ENCODE results near the gene FAM83D.

FAM83D gene

DNA sequence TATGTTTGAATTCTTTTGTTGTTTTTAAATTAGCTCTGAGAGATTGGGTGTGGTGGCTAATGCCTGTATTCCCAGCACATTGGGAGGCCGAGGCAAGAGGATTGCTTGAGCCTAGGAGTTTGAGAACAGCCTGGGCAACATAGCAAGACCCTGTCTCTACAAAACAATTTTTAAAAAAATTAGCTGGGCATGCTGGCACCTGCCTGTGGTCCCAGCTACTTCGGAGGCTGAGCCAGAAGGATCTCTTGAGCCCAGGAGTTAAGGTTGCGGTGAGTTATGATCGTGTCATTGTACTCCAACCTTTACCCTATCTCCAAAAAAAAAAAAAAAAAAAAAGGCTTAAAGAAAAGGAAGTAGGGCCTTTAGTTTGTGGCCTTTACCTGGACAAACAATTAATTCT is 58.8 kb downstream of the FAM83D start:
- CTCF ChIA-PET = interaction anchor here (1.2 to 1.3 kb wide), 2 partner anchors 14 to 22 kb away, joined by 3 read pairs; no protein-coding TSS in a partner anchor
- POLR2A ChIA-PET = no interaction called here
- no peak overlapping the region for H3K4me3 ChIP-seq (ENCODE audit: control insufficient read depth in 1 of 7, extremely low read depth in 1 of 7, insufficient read depth in 4 of 7, low read depth in 2 of 7, low read length in 6 of 7)
- DNase-seq = no peak
- peaks cover 2 to 23% (median 13%) of the 10 kb centered on the region in 4 experiments for H3K36me3 ChIP-seq (ENCODE audit: control insufficient read depth in 4 of 4, insufficient read depth in 4 of 4, low read length in 3 of 4)
- H3K27me3 ChIP-seq (replicated peaks in 2 of 5; ENCODE audit: control insufficient read depth in 4 of 5, insufficient read depth in 5 of 5, low read length in 4 of 5) = no peaks in the 10 kb centered on the region
- 100% methylated on average over 1 of the region's 4 CpGs for WGBS (ENCODE audit: insufficient coverage)
- H3K27ac ChIP-seq (ENCODE audit: insufficient read depth in 1 of 2, low read depth in 1 of 2, low read length in 2 of 2, poor library complexity in 1 of 2, severe bottlenecking in 2 of 2) = no peak overlapping the region
- H3K9me3 ChIP-seq (ENCODE audit: control extremely low read depth in 1 of 5, control insufficient read depth in 4 of 5, insufficient read depth in 2 of 5, low read depth in 1 of 5, low read length in 4 of 5) = no peaks in the 10 kb centered on the region
- peaks cover 0 to 9% (median 3%) of the 10 kb centered on the region in 4 experiments for H3K4me1 ChIP-seq (ENCODE audit: control extremely low read depth in 1 of 4, control insufficient read depth in 4 of 4, insufficient read depth in 4 of 4, low read length in 3 of 4)

DNA sequence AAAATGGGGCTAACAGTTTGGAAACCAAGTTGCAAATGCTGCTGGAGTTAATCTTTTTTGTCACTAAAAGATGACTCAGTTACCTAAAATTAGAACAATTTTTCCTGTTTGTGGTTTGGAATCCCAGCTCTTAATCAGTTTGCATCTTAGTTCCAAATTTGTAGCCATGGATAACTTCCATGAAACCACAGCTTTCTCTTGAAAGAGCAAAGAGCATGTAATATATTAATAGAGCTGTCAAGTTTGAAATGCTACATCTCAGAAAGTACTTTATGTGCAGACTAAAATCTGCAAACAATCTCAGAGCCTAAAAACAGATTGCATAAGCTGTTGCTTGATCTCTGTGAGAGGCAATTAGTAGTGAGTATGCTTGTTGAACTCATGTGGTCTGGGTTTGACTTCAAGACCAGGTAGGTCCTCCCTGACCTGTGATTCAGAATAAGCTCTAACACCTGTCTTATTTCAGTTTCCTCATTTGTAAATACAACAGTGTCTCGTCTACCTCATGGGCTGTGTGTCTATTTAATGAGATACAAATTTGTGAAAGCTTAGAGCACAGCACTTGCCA is 59.5 kb downstream of the FAM83D start:
- WGBS (ENCODE audit: insufficient coverage) = no CpG with 5 or more reads among the region's 1 CpG
- peaks cover 2 to 27% (median 16%) of the 10 kb centered on the region in 4 experiments for H3K36me3 ChIP-seq (ENCODE audit: control insufficient read depth in 4 of 4, insufficient read depth in 4 of 4, low read length in 3 of 4)
- H3K4me1 ChIP-seq (ENCODE audit: control extremely low read depth in 1 of 4, control insufficient read depth in 4 of 4, insufficient read depth in 4 of 4, low read length in 3 of 4) = peaks cover 0 to 9% (median 3%) of the 10 kb centered on the region in 4 experiments
- H3K4me3 ChIP-seq (ENCODE audit: control insufficient read depth in 1 of 7, extremely low read depth in 1 of 7, insufficient read depth in 4 of 7, low read depth in 2 of 7, low read length in 6 of 7) = no peak overlapping the region
- CTCF ChIA-PET = interaction anchor here (1.2 kb wide), 1 partner anchor 22 kb away, joined by 3 read pairs; no protein-coding TSS in a partner anchor
- POLR2A ChIA-PET = no interaction called here
- no peaks in the 10 kb centered on the region for H3K9me3 ChIP-seq (ENCODE audit: control extremely low read depth in 1 of 5, control insufficient read depth in 4 of 5, insufficient read depth in 2 of 5, low read depth in 1 of 5, low read length in 4 of 5)
- H3K27me3 ChIP-seq (replicated peaks in 2 of 5; ENCODE audit: control insufficient read depth in 4 of 5, insufficient read depth in 5 of 5, low read length in 4 of 5) = no peaks in the 10 kb centered on the region
- no peak overlapping the region for H3K27ac ChIP-seq (ENCODE audit: insufficient read depth in 1 of 2, low read depth in 1 of 2, low read length in 2 of 2, poor library complexity in 1 of 2, severe bottlenecking in 2 of 2)
- no peak for DNase-seq

DNA sequence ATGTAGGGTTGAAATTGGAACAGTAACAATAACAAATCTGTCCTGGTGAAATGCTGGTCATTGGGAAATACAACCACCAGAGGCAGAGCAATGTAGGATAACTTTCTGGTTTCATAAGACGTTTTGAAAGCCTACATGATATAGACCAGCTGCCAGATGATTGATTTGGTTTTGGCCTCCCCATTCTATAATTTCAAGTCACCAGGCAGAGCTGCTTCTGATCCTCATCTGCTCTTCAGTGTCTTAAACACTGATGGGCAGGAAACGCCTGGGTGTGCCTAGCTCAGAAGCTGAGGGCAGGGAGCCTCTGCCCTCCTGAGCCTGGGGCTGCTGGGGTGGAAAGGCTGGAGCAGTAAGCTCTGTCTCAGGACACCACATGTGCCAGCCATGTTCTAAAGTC is 60.4 kb downstream of the FAM83D start:
- POLR2A ChIA-PET = no interaction called here
- no peak for DNase-seq
- Histone ChIP-seq H3K4me1 (ENCODE audit: control extremely low read depth in 1 of 4, control insufficient read depth in 4 of 4, insufficient read depth in 4 of 4, low read length in 3 of 4) (peaks cover 0 to 9% (median 3%) of the 10 kb centered on the region in 4 experiments), H3K27me3 (replicated peaks in 2 of 5; ENCODE audit: control insufficient read depth in 4 of 5, insufficient read depth in 5 of 5, low read length in 4 of 5) (no peaks in the 10 kb centered on the region), H3K4me3 (ENCODE audit: control insufficient read depth in 1 of 7, extremely low read depth in 1 of 7, insufficient read depth in 4 of 7, low read depth in 2 of 7, low read length in 6 of 7) (no peak overlapping the region), H3K36me3 (ENCODE audit: control insufficient read depth in 4 of 4, insufficient read depth in 4 of 4, low read length in 3 of 4) (peaks cover 2 to 36% (median 17%) of the 10 kb centered on the region in 4 experiments), H3K27ac (ENCODE audit: insufficient read depth in 1 of 2, low read depth in 1 of 2, low read length in 2 of 2, poor library complexity in 1 of 2, severe bottlenecking in 2 of 2) (no peak overlapping the region), H3K9me3 (ENCODE audit: control extremely low read depth in 1 of 5, control insufficient read depth in 4 of 5, insufficient read depth in 2 of 5, low read depth in 1 of 5, low read length in 4 of 5) (no peaks in the 10 kb centered on the region)
- CTCF ChIA-PET = no interaction called here
- 86% methylated on average over 2 of the region's 2 CpGs for WGBS (ENCODE audit: insufficient coverage)

GRCh38 chr20:38987777-38988176 is 61.6 kb downstream of the FAM83D start:
- ChIA-PET POLR2A (no interaction called here), CTCF (no interaction called here)
- peaks cover 0 to 9% (median 3%) of the 10 kb centered on the region in 4 experiments for H3K4me1 ChIP-seq (ENCODE audit: control extremely low read depth in 1 of 4, control insufficient read depth in 4 of 4, insufficient read depth in 4 of 4, low read length in 3 of 4)
- DNase-seq = no peak
- no peak overlapping the region for H3K4me3 ChIP-seq (ENCODE audit: control insufficient read depth in 1 of 7, extremely low read depth in 1 of 7, insufficient read depth in 4 of 7, low read depth in 2 of 7, low read length in 6 of 7)
- peaks cover 2 to 43% (median 19%) of the 10 kb centered on the region in 4 experiments for H3K36me3 ChIP-seq (ENCODE audit: control insufficient read depth in 4 of 4, insufficient read depth in 4 of 4, low read length in 3 of 4)
- WGBS (ENCODE audit: insufficient coverage) = 67% methylated on average over 3 of the region's 4 CpGs
- no peaks in the 10 kb centered on the region for H3K27me3 ChIP-seq (replicated peaks in 2 of 5; ENCODE audit: control insufficient read depth in 4 of 5, insufficient read depth in 5 of 5, low read length in 4 of 5)
- H3K27ac ChIP-seq (ENCODE audit: insufficient read depth in 1 of 2, low read depth in 1 of 2, low read length in 2 of 2, poor library complexity in 1 of 2, severe bottlenecking in 2 of 2) = no peak overlapping the region
- no peaks in the 10 kb centered on the region for H3K9me3 ChIP-seq (ENCODE audit: control extremely low read depth in 1 of 5, control insufficient read depth in 4 of 5, insufficient read depth in 2 of 5, low read depth in 1 of 5, low read length in 4 of 5)

DNA sequence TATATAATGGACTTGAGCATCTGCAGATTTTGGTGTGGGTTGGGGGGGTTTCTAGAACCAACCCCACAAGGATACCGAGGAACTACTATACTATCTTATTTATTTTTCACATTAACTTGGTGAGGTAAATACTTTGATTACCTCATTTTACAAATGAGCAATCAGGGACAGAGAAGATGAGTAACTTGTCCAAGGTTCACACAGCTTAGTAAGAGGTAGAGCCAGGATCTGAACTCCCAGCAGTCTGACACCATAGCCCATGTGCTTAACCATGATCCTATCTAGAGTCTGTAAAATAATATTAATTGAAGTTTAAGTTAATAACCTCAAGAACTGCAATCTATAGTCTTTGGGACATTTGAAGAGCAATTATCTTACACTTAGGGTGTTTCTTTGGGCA is 64.5 kb downstream of the FAM83D start:
- CTCF ChIA-PET = interaction anchor here (1.5 kb wide), 1 partner anchor 22 kb away, joined by 4 read pairs; no protein-coding TSS in a partner anchor
- no peak overlapping the region for H3K27ac ChIP-seq (ENCODE audit: insufficient read depth in 1 of 2, low read depth in 1 of 2, low read length in 2 of 2, poor library complexity in 1 of 2, severe bottlenecking in 2 of 2)
- H3K36me3 ChIP-seq (ENCODE audit: control insufficient read depth in 4 of 4, insufficient read depth in 4 of 4, low read length in 3 of 4) = peaks cover 2 to 59% (median 24%) of the 10 kb centered on the region in 4 experiments
- H3K27me3 ChIP-seq (replicated peaks in 2 of 5; ENCODE audit: control insufficient read depth in 4 of 5, insufficient read depth in 5 of 5, low read length in 4 of 5) = no peaks in the 10 kb centered on the region
- POLR2A ChIA-PET = interaction anchor here (0.6 kb wide), 1 partner anchor 30 kb away, joined by 4 read pairs; no protein-coding TSS in a partner anchor
- DNase-seq = no peak
- no CpG with 5 or more reads among the region's 1 CpG for WGBS (ENCODE audit: insufficient coverage)
- H3K4me3 ChIP-seq (ENCODE audit: control insufficient read depth in 1 of 7, extremely low read depth in 1 of 7, insufficient read depth in 4 of 7, low read depth in 2 of 7, low read length in 6 of 7) = no peak overlapping the region
- H3K9me3 ChIP-seq (ENCODE audit: control extremely low read depth in 1 of 5, control insufficient read depth in 4 of 5, insufficient read depth in 2 of 5, low read depth in 1 of 5, low read length in 4 of 5) = no peaks in the 10 kb centered on the region
- H3K4me1 ChIP-seq (ENCODE audit: control extremely low read depth in 1 of 4, control insufficient read depth in 4 of 4, insufficient read depth in 4 of 4, low read length in 3 of 4) = peaks cover 0 to under 1% (median 0%) of the 10 kb centered on the region in 4 experiments

GRCh38 chr20:38991814-38992704 is 65.8 kb downstream of the FAM83D start:
- no peak for DNase-seq
- Histone ChIP-seq H3K27me3 (replicated peaks in 2 of 5; ENCODE audit: control insufficient read depth in 4 of 5, insufficient read depth in 5 of 5, low read length in 4 of 5) (no peaks in the 10 kb centered on the region), H3K4me3 (ENCODE audit: control insufficient read depth in 1 of 7, extremely low read depth in 1 of 7, insufficient read depth in 4 of 7, low read depth in 2 of 7, low read length in 6 of 7) (no peak overlapping the region), H3K36me3 (ENCODE audit: control insufficient read depth in 4 of 4, insufficient read depth in 4 of 4, low read length in 3 of 4) (peaks cover 2 to 63% (median 26%) of the 10 kb centered on the region in 4 experiments), H3K9me3 (ENCODE audit: control extremely low read depth in 1 of 5, control insufficient read depth in 4 of 5, insufficient read depth in 2 of 5, low read depth in 1 of 5, low read length in 4 of 5) (no peaks in the 10 kb centered on the region), H3K27ac (ENCODE audit: insufficient read depth in 1 of 2, low read depth in 1 of 2, low read length in 2 of 2, poor library complexity in 1 of 2, severe bottlenecking in 2 of 2) (no peak overlapping the region), H3K4me1 (ENCODE audit: control extremely low read depth in 1 of 4, control insufficient read depth in 4 of 4, insufficient read depth in 4 of 4, low read length in 3 of 4) (no peaks in the 10 kb centered on the region)
- CTCF ChIA-PET = interaction anchor here (1.3 to 1.5 kb wide), 2 partner anchors 16 to 23 kb away, joined by 4 read pairs; no protein-coding TSS in a partner anchor
- POLR2A ChIA-PET = no interaction called here
- WGBS (ENCODE audit: insufficient coverage) = no CpG with 5 or more reads among the region's 5 CpGs
